Neural cell (in vitro differentiated cells): ENCODE data around the gene RND2. TPM values are rescaled to one million over a fixed set of nuclear protein-coding genes. Genes with fewer than 3 reads are reported as not detected.

Source experiments
- H2AFZ ChIP-seq: fragments of 200-600, 300-800 bp; sonication (generic), shearing (Covaris generic); 2 replicates; pipeline ENCODE4 v1.6.0; 2014; ENCODE audit warnings: low read depth, mild to moderate bottlenecking, antibody characterized with exemption, low read length, moderate library complexity
- H3F3A ChIP-seq: fragments of 200-600 bp; shearing (Covaris generic); 2 replicates; pipeline ENCODE4 v1.6.1; 2016; ENCODE audit warnings: mild to moderate bottlenecking, moderate library complexity, mixed read lengths, antibody characterized with exemption, low read length; ENCODE audit not compliant: insufficient read depth, poor library complexity, severe bottlenecking
- H3K27ac ChIP-seq: fragments of 200-600, 300-800 bp; sonication (generic), shearing (Covaris generic); 2 replicates; pipeline ENCODE4 v1.5.1; 2014; ENCODE audit warnings: mild to moderate bottlenecking, low read length, moderate library complexity
- H3K27me3 ChIP-seq: fragments of 300-800, 200-600 bp; sonication (generic), shearing (Covaris generic); 2 replicates; pipeline ENCODE4 v1.6.0; 2014; ENCODE audit warnings: mild to moderate bottlenecking, low read depth, low read length, moderate library complexity; ENCODE audit not compliant: insufficient read depth
- H3K36me3 ChIP-seq: fragments of 300-800, 200-600 bp; sonication (generic), shearing (Covaris generic); 2 replicates; pipeline ENCODE4 v1.5.1; 2014; ENCODE audit warnings: mild to moderate bottlenecking, antibody characterized with exemption, low read length, moderate library complexity; ENCODE audit not compliant: insufficient read depth
- H3K4me2 ChIP-seq: fragments of 300-800, 200-600 bp; sonication (generic), shearing (Covaris generic); 2 replicates; pipeline ENCODE4 v1.6.0; 2014; ENCODE audit warnings: mild to moderate bottlenecking, low read length
- H3K4me3 ChIP-seq: fragments of 300-800, 200-600 bp; sonication (generic), shearing (Covaris generic); 2 replicates; pipeline ENCODE4 v1.5.1; 2014; ENCODE audit warnings: mild to moderate bottlenecking, low read length, moderate library complexity
- H3K79me2 ChIP-seq: fragments of 200-600 bp; shearing (Covaris generic); replicated peaks from 2 replicates; pipeline ENCODE4 v1.6.0; 2014; ENCODE audit warnings: mild to moderate bottlenecking, low read length, moderate library complexity; ENCODE audit not compliant: insufficient read depth
- H3K9ac ChIP-seq: fragments of 300-800, 200-600 bp; sonication (generic), shearing (Covaris generic); 2 replicates; pipeline ENCODE4 v1.6.1; 2016; ENCODE audit warnings: mild to moderate bottlenecking, low read length, mixed read lengths
- H3K9me2 ChIP-seq: fragments of 200-600 bp; shearing (Covaris generic); 2 replicates; pipeline ENCODE4 v1.6.1; 2016; ENCODE audit warnings: mild to moderate bottlenecking, low read length, mixed read lengths; ENCODE audit not compliant: insufficient read depth
- H3K9me3 ChIP-seq: fragments of 200-600, 300-800 bp; sonication (generic), shearing (Covaris generic); 2 replicates; pipeline ENCODE4 v1.6.1; 2016; ENCODE audit warnings: mild to moderate bottlenecking, mixed run types, low read length, moderate library complexity, mixed read lengths
- H4K20me1 ChIP-seq: fragments of 200-600 bp; shearing (Covaris generic); 2 replicates; pipeline ENCODE4 v1.6.1; 2016; ENCODE audit warnings: mild to moderate bottlenecking, mixed run types; ENCODE audit not compliant: insufficient read depth
- EZH2 ChIP-seq: fragments of 200-600, 300-800 bp; shearing (Covaris generic), sonication (generic); IDR thresholded peaks from 2 replicates; pipeline ENCODE4 v1.6.1; 2014; ENCODE audit warnings: antibody characterized with exemption, low read length, borderline replicate concordance, mild to moderate bottlenecking; ENCODE audit not compliant: insufficient read depth, poor library complexity, severe bottlenecking
- MXI1 ChIP-seq: fragments of 450-650 bp; conservative IDR thresholded peaks from 2 replicates; pipeline ENCODE4 v1.6.1; 2014; ENCODE audit warnings: antibody characterized with exemption, mild to moderate bottlenecking; ENCODE audit not compliant: poor library complexity, severe bottlenecking
- RAD21 ChIP-seq: fragments of 450-650 bp; conservative IDR thresholded peaks from 2 replicates; pipeline ENCODE4 v1.6.1; 2014; ENCODE audit warnings: antibody characterized with exemption, mild to moderate bottlenecking, moderate library complexity
- REST ChIP-seq: IDR thresholded peaks from 2 replicates; pipeline ENCODE4 v1.6.1; 2012; ENCODE audit warnings: borderline replicate concordance
- SMC3 ChIP-seq: fragments of 450-650 bp; conservative IDR thresholded peaks from 2 replicates; pipeline ENCODE4 v1.6.1; 2014; ENCODE audit warnings: antibody characterized with exemption, mild to moderate bottlenecking, moderate library complexity; ENCODE audit not compliant: poor library complexity
- TAF1 ChIP-seq: IDR thresholded peaks from 2 replicates; pipeline ENCODE4 v1.6.1; 2012; ENCODE audit warnings: low read depth
- polyA plus RNA-seq: library from polyadenylated mRNA; depleted of rRNA; stranded (reverse); fragments of >200 nt; gene quantifications from 2 replicates; pipeline ENCODE4 v1.2.3, GENCODE V29; 2014
- TF ChIP-seq, protein P1 (sequence below): fragments of 450-650 bp; IDR thresholded peaks from 2 replicates; pipeline ENCODE4 v1.5.1; 2014; ENCODE audit warnings: antibody characterized with exemption, mild to moderate bottlenecking, moderate library complexity; ENCODE audit not compliant: poor library complexity, severe bottlenecking

Gene RND2
- polyA plus RNA-seq, 1 donor from 2014 or later: 43.8 TPM

- no peaks in the 10 kb centered on the region for H4K20me1 ChIP-seq
- no peak overlapping the region for H3K9ac ChIP-seq
These were observed 38.1 kb downstream of the RND2 start for GRCh38 chr17:43062984-43063638.

GRCh38 chr17:43068570-43069367, 43.7 kb downstream of the RND2 start:
- no peaks in the 10 kb centered on the region for H3K9me3 ChIP-seq
- no peak overlapping the region for H3K4me2 ChIP-seq
- H3K27ac ChIP-seq: no peak overlapping the region
- no peaks in the 10 kb centered on the region for H3F3A ChIP-seq
- no peaks in the 10 kb centered on the region for H3K27me3 ChIP-seq
- no peak for TF ChIP-seq REST
- TF ChIP-seq SMC3: no peak
- TF ChIP-seq TAF1: no peak
- no peaks in the 10 kb centered on the region for H4K20me1 ChIP-seq
- no peak overlapping the region for H3K9ac ChIP-seq
- no peak overlapping the region for H3K4me3 ChIP-seq
- H3K9me2 ChIP-seq: no peaks in the 10 kb centered on the region
- H3K36me3 ChIP-seq: no peaks in the 10 kb centered on the region
- H3K79me2 ChIP-seq: no peaks in the 10 kb centered on the region
- H2AFZ ChIP-seq: no peak overlapping the region

More at GRCh38 chr17:43062984-43063638, 38.1 kb downstream of the RND2 start:
- Histone ChIP-seq H3F3A (no peaks in the 10 kb centered on the region), H3K27me3 (no peaks in the 10 kb centered on the region), H3K4me3 (no peak overlapping the region), H3K9me2 (no peaks in the 10 kb centered on the region), H3K36me3 (no peaks in the 10 kb centered on the region), H3K9me3 (no peaks in the 10 kb centered on the region), H3K27ac (no peak overlapping the region), H3K4me2 (no peak overlapping the region), H2AFZ (no peak overlapping the region), H3K79me2 (no peaks in the 10 kb centered on the region)
- TF ChIP-seq TAF1 (no peak), REST (no peak), MXI1 (no peak), RAD21 (no peak), EZH2 (no peak), SMC3 (no peak)
- TF ChIP-seq, protein P1, sequence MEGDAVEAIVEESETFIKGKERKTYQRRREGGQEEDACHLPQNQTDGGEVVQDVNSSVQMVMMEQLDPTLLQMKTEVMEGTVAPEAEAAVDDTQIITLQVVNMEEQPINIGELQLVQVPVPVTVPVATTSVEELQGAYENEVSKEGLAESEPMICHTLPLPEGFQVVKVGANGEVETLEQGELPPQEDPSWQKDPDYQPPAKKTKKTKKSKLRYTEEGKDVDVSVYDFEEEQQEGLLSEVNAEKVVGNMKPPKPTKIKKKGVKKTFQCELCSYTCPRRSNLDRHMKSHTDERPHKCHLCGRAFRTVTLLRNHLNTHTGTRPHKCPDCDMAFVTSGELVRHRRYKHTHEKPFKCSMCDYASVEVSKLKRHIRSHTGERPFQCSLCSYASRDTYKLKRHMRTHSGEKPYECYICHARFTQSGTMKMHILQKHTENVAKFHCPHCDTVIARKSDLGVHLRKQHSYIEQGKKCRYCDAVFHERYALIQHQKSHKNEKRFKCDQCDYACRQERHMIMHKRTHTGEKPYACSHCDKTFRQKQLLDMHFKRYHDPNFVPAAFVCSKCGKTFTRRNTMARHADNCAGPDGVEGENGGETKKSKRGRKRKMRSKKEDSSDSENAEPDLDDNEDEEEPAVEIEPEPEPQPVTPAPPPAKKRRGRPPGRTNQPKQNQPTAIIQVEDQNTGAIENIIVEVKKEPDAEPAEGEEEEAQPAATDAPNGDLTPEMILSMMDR: no peak
